ENCODE results near the gene NCAPD3. TPM values are rescaled to one million over a fixed set of nuclear protein-coding genes. Genes with fewer than 3 reads are reported as not detected.

The NCAPD3 gene
- total and polyA plus RNA-seq, 2 of the 13 experiments (the other 11 are each of a cell fraction or from before 2014, with no cell fraction given) = 20.7 to 25.6 TPM

- TF ChIP-seq ZNF235 (CRISPR knock-in tag; IDR thresholded peaks at IDR 0.05; ENCODE audit: borderline replicate concordance) (peak; percentile 74; the same call in 1 of the 2 replicates), ATF7-NPFF (CRISPR knock-in tag; IDR thresholded peaks at IDR 0.05; ENCODE audit: low read depth) (peak; percentile 61), GLI4 (CRISPR knock-in tag; IDR thresholded peaks at IDR 0.05; ENCODE audit: borderline replicate concordance) (peak; percentile 75; the same call in 1 of the 2 replicates), POLR2AphosphoS5 (IDR thresholded peaks at IDR 0.05; ENCODE audit: low read depth, low read length) (peak; percentile 92), ZNF776 (CRISPR knock-in tag; IDR thresholded peaks at IDR 0.05) (peak; percentile 72; the same call in 1 of the 2 replicates), HDAC2 (CRISPR knock-in tag; IDR thresholded peaks at IDR 0.05) (0 out of 2 replicates have a peak, but pooled peaks have one; percentile 38), E2F1 (CRISPR knock-in tag; IDR thresholded peaks at IDR 0.05) (peak; percentile 98), RNF2 (conservative IDR thresholded peaks at IDR 0.05; ENCODE audit: low read depth) (peak; percentile 89; the same call in 1 of the 2 replicates), ZNF709 (CRISPR knock-in tag; IDR thresholded peaks at IDR 0.05) (peak; percentile 81; the same call in 1 of the 2 replicates), ZNF687 (CRISPR knock-in tag; IDR thresholded peaks at IDR 0.05) (peak; percentile 92), NFYB (CRISPR knock-in tag; IDR thresholded peaks at IDR 0.05) (peak; percentile 95), KMT2A (CRISPR knock-in tag; IDR thresholded peaks at IDR 0.05) (peak; percentile 20; the same call in 1 of the 2 replicates), CBX5 (CRISPR knock-in tag; IDR thresholded peaks at IDR 0.05; ENCODE audit: borderline replicate concordance) (no peak; the same call in 1 of the 2 replicates), GATAD2A (CRISPR knock-in tag; IDR thresholded peaks at IDR 0.05) (peak; percentile 50; the same call in 1 of the 2 replicates)
- TF ChIP-seq, protein P1, sequence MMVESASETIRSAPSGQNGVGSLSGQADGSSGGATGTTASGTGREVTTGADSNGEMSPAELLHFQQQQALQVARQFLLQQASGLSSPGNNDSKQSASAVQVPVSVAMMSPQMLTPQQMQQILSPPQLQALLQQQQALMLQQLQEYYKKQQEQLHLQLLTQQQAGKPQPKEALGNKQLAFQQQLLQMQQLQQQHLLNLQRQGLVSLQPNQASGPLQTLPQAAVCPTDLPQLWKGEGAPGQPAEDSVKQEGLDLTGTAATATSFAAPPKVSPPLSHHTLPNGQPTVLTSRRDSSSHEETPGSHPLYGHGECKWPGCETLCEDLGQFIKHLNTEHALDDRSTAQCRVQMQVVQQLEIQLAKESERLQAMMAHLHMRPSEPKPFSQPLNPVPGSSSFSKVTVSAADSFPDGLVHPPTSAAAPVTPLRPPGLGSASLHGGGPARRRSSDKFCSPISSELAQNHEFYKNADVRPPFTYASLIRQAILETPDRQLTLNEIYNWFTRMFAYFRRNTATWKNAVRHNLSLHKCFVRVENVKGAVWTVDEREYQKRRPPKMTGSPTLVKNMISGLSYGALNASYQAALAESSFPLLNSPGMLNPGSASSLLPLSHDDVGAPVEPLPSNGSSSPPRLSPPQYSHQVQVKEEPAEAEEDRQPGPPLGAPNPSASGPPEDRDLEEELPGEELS (CRISPR knock-in tag; IDR thresholded peaks at IDR 0.05) = peak; percentile 23; the same call in 1 of the 2 replicates
- TF ChIP-seq, protein P2, sequence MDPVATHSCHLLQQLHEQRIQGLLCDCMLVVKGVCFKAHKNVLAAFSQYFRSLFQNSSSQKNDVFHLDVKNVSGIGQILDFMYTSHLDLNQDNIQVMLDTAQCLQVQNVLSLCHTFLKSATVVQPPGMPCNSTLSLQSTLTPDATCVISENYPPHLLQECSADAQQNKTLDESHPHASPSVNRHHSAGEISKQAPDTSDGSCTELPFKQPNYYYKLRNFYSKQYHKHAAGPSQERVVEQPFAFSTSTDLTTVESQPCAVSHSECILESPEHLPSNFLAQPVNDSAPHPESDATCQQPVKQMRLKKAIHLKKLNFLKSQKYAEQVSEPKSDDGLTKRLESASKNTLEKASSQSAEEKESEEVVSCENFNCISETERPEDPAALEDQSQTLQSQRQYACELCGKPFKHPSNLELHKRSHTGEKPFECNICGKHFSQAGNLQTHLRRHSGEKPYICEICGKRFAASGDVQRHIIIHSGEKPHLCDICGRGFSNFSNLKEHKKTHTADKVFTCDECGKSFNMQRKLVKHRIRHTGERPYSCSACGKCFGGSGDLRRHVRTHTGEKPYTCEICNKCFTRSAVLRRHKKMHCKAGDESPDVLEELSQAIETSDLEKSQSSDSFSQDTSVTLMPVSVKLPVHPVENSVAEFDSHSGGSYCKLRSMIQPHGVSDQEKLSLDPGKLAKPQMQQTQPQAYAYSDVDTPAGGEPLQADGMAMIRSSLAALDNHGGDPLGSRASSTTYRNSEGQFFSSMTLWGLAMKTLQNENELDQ (CRISPR knock-in tag; IDR thresholded peaks at IDR 0.05; ENCODE audit: borderline replicate concordance) = peak; percentile 44; the same call in 1 of the 2 replicates
These were observed at the start of gene NCAPD3, which contains the start of gene VPS26B (continued) for GRCh38 chr11:134223836-134224709.
